GM21717 (cell line): ENCODE data around the gene MGAT2.
A peak's percentile ranks its signal among the peaks of the same experiment; 100 is the strongest.
"Not testable (repeated sequence)": the region's sequence is repeated elsewhere in the genome, so short reads cannot be mapped to it uniquely, and the experiment has no call there.

Source experiments
- ATAC-seq: cut with Tn5 transposase; IDR thresholded peaks from one replicate; pipeline ENCODE4 v1.9.1; 2021; ENCODE audit warnings: mild to moderate bottlenecking, moderate library complexity; ENCODE audit not compliant: unreplicated experiment

Gene MGAT2

DNA sequence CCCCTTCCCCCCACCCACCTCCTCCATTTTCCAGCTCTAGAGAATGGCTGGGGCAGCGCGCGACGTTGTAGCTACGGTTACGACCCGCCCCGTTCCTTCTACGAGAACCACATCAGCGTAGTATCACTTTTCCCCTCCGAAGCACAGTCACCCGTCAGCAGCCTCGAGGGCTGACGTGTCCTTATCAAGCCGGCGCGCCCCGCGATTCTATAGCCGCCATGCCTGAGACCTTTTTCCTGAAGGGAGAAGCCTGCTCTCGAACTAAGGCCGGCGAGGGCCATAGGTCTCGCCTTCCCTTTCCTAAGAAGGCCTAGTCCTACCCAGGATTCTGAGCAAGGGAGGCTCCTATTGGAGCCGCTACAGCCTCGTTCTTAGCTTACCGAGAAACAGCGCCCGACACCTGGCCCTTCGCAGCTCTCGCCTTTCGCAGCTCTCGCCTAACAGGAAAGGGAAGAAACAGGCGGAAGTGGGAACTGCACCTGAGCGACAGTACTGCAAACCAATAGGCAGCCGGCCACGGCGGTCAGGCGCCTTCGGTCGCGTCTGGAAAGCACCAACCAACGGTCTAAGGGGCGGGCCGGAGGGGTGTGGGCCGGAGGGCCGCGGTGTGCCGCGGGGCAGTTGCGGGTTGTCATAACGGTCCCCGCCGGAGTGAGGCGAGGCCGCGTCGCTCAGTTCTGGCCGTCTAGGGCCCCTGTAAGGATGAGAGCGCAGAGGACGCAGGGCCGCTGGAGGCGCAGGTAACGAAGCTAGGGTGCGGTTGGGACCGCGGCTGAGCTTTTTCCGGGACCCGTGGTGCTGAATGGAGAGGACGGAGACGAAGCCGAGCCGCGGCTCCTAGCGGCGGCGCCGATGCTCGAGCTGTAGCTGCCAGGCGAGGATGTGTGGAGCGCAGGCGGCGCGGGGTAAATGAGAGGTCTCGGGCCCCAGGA, at the start of gene MGAT2, which contains the start of gene RPL36AL:
MGAT2 (plus strand) TSS at position 618 of the 932 bp plus-strand sequence. CDS start 470 bp downstream, outside the sequence.
RPL36AL (minus strand) TSS at position 445 of the 932 bp plus-strand sequence. CDS start 1,522 bp downstream, outside the sequence.
- ATAC-seq, result peak; percentile 93

DNA sequence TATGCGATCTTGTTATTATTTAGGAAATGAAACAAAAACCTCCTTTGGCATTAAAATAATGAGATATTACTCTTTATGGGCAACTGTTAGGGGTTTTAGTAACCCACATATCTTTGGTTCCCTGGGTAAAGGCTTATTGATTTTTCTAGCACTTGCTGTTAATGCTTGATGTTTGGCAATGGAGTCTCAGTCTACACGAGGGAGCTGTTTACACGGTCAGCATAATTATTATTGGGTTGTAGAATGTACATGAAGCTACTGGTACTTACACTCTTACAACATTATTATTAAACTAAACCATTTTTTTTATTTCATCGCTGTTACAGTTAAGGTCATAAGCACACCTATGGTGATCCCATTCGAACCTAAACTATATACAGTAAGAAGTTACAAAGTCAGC, 46.6 kb upstream of the MGAT2 start:
- ATAC-seq, result no peak

DNA sequence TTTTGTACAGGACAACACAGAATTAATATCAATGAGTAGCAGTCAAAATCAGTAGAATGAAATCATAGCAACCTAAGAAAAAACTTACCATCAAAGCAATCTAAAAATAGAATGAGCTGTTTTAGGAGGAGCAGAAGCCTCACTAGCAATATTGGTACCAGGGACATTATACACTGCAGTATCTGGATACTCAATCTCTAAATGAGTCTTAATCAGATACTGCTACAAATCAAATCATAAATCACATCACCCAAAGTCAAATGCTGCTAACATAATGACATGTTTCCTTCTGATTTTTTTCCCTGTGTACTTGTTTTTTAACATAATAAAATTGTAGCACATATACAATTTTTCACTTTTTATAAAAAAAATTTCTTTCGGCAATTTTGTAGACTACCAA, 42.5 kb upstream of the MGAT2 start:
- no peak for ATAC-seq

DNA sequence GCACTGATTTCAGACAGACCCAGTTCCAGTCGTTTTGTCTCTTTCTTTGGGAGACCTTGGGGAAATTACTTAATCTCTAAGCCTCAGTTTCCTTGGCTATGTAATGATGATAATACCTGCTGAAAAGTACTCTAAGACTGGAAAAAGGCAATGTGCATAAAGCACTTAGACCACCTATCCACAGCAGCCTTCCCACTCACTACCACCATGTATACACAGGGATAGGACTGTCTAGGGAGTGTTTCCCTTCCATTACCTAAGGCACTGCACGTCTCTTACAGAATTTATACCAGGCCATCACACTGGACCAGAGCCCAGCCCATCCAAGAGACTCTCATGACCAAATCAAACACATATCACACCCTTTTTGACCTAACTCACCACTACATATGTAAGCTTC, 40.8 kb upstream of the MGAT2 start:
- ATAC-seq, result no peak

DNA sequence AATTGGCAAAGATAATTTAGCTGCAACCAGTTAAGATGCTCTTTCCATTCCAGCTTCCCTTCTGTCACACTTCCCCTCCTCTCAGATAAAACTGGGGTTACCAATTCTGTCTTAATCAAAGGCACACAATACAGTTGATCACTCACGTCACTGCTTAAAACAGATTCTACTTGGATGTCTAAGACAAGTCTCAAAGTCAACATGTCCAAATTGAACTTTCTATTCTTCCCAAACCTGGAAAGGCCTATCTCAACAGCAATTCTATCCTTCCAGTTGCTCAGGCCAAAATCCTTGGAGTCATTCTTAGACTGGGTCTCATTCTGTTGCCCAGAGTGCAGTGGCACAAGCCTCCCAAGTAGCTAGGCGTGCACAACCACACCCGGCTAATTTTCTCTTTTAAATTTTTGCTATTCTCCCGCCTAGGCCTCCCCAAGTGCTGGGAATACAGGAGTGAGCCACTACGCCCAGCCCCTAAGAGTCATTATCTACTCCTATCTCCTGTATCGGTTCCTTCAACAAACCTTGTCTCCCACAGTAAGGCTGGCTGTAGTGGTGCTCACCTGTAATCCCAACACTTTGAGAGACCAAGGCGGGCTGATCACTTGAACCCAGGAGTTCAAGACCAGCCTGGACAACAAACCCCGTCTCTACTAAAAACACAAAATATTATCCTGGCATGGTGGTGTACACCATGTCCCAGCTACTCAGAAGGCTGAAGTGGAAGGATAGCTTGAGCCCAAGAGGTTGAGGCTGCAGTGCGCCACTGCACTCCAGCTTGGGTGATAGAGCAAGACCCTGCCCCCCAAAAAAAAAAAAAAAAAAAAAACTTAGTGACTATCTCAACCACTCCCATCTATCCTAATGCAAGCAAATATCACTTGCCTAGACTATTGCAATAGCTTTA, 39.1 kb upstream of the MGAT2 start:
- ATAC-seq, result no peak

DNA sequence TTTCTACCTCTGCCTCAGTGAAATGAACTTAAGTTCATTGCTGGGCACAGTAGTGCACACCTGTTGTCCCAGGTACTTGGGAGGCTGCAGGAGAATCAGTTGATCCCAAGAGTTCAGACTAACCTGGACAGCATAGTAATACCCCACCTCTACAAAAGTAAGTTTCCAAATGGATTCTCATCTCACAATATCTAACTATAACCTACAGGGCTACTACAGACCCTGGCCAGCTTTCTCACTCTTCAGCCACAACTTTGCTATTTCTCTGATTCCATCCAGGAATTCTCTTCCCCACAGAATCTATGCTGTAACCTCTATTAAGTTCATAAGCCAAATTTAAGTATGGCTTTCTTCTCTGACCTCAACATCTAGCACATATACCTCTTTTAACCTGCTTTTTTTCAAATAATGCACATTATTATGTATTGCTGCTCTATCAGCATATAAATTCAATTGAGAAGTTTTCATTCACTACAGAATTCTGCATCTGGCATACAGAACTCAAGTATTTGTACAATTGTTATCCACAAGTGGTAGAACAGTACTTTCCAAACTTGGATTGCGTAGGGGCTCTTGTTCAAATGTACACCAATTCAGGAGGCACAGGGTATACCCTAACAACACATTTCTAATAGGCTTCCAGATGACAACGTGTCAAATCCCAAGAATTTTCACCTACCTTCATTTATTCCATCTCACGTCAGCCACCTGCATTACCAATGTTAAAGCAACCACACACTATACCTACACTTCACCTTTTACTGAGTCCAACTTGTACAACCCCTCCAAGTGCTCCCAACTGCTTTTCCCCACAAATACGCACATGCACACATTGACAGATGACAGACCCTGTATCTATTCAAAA, 38.3 kb upstream of the MGAT2 start:
- no peak for ATAC-seq

DNA sequence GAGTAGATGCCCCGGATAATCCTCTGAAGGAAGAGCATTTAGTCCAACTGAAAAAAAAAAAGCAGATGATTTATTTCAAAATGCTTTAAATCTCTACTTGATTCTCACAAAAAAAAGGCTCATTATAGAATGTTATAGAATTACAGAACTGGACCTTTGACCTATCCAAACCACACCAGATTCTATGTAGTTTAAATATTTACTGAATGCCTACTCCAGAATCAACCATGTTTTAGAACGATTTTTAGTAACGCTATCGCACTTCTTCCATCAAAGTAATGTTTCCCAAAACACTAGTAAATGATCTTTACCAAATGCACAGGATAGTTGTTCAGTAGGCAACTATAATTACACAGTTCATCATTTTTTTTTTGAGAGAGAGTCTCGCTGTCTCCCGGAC, 37.0 kb upstream of the MGAT2 start:
- ATAC-seq, result no peak

DNA sequence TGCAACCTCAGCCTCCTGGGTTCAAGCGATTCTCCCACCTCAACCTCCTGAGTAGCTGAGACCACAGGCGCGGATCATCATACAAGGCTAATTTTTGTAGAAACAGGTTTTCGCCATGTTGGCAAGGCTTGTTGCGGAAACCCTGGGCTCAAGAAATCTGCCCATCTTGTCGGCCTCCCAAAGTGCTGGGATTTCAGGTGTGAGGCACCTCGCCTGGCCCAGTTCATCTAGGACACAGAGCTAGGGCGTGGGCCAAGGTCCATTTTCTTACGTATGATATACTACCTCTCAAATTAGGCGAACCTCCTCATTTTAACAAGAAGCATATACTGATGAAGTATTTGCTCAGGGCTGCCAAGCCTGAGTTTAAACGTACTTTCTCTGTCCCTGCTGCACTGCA, 36.5 kb upstream of the MGAT2 start:
- ATAC-seq, result no peak

DNA sequence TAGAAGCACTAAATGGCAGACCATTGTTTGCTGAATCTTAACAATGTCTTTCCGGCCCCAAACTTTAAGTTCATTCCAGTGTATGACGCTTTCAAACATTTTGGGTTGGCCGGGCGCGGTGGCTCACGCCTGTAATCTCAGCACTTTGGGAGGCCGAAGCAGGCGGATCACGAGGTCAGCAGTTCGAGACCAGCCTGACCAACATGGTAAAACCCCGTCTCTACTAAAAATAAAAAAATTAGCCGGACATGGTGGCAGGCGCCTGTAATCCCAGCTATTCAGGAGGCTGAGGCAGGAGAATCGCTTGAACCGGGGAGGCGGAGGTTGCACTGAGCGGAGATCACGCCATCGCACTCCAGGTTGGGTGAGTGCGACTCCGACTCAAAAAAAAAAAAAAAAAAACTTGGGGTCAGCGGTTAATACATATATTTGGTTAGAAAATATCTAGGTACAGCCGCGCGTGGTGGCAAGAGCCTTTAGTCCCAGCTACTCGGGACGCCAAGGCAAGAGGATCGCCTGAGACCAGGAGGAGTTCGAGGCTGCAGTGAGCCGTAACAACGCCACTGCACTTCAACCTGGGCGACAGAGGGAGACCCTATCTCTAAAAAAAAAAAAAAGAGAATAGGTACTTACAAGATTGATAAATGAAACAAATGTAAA, 35.5 kb upstream of the MGAT2 start:
- not testable (repeated sequence) for ATAC-seq

DNA sequence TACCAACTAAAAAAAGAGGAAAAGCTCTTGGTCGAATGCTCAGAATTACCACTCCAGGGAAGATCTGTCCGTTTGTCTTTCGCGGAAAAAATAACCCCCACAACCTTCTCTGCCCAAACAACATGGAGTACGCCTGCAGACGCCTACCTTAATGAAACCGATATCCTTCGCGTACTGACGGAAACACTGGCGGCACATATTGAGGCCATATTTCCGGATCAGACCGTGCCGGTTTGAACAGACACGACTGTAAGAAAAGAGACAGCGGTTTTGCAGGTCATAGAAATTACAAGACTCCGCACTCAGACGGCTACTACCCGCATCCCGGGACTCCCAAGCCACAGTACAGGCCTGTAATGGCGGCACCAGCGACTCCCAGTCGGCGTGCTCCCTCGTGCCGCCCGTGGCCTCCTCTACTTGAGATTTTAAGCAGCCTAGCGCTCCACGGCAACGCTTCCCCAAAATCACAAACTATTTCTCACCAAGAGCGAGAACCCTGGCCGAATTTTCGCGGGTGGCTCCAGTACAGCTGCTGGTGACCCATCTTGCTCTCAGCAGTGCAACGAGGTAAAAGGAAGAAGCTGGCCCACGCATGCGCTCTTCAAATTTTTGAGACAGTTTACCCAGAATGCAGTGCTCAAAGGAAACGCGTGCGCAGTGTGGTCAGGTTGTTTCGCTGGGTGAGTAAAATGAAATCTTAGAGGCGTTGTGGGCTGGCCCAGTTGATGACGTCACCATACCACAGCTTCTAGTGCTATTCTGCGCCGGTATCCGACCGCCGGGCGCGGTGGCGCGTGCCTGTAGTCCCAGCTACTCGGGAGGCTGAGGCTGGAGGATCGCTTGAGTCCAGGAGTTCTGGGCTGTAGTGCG, 34.6 kb upstream of the MGAT2 start, which contains the start of gene RPS29:
RPS29 (minus strand) TSS at position 578 of the 870 bp plus-strand sequence; CDS start at position 544, 34 bp downstream.
- ATAC-seq, result peak; percentile 90

DNA sequence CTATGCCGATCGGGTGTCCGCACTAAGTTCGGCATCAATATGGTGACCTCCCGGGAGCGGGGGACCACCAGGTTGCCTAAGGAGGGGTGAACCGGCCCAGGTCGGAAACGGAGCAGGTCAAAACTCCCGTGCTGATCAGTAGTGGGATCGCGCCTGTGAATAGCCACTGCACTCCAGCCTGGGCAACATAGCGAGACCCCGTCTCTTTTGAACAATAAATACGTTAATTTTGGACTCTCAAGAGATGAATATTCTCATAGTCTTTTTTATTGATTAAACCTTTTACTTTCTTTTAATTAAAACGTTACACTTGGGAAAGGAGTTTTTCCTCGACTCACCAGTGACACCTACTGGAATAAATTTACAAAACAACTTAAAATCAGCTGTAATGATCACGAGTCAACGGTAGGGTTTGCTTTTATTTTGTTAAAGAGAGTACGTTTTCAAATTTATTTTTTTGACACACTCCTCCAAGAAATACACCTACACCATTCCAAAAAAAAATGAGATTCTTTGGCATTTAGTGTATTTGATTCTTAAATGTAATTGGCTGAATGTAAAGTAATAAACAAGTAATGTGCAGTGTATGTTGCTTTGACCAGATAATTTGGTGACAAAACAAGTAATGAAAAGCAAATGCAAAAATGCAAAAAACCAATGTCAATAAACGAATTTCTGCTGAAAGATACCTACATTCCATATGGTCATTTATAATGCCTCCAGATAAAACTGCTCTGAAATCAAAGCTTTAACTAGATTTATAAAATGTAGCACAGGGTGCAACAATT, 33.7 kb upstream of the MGAT2 start:
- peak; percentile 25 for ATAC-seq

DNA sequence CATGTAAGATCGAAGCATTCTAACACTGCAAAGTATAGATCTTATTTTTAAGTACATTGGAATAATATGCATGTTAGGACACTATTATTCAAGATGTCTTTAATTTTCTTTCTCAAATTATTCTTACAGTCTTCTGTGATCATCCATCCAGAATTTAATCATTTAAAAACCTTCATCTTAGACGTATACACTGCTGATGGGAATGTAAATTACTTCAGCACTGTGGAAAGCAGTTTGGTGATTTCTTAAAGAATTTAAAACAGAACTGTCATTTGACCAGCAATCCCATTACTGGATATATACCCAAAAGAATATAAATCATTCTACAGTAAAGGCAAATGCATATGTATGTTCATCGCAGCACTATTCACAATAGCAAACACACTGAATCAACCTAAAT, 31.2 kb upstream of the MGAT2 start:
- no peak for ATAC-seq

DNA sequence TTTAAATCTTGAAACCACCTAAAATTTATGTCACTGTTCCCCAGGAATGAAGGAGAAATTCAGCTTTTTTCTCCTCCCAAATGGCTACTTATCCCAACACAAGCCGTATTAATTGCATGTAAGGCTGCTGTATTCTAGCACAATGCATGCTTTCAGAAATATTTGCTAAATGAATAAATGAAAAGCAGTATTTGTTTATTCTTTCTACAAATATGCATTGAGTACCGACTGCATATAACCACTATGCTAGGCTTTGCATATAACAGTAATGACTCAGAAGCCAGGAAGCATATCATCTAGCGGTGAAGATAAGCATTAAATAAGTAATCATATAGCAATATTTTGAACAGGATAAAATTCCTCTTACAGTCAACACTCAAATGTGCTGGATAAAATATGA, 27.6 kb upstream of the MGAT2 start:
- ATAC-seq, result no peak

DNA sequence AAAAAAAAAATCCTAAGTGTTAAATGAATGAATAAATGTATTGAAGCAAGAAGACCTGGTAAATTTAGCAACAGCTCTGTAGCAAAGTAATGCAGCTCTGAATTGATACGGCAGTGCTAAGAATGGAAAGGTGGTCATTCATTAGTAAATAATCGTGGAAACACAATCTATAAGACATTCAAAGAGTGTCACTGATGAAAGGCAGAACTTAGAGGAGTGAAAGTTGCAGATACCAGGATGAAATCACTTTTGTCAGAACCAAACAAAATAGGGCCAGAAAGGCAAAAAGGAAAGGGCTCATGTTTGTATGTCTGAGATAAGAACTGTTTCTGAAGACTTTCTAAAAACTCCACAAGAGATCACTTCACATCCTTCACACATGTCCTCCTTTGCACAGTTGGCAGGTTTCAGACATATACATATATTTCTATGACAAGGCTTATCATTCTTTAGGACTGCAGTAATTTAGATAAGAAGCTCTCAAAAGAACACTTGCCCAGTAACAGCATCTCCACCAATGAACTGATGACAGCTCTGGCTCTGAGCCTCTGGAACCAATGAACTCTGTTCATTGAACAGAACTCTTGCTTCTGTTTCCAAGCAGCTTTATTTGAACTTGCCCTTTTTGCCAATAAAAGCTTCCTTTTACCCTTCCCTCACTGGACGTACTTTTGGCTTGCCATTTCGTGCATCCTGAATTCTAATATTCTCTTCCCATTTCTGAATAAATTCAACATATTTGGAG, 26.1 kb upstream of the MGAT2 start:
- ATAC-seq, result peak; percentile 25

DNA sequence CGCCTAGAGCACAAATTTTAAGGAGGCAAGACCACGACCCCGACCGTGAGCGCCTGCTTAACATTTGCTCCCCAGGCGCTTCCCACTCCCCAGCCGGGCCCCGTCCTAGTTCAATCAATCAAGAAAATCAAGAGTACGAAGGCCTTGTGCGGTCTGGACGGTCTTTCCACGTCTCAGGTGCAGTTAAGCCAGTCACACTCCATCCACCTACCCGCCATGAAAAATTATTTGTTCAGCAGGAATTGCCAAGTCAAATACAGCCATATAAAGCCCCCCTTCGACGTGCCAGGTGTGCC, 22.5 kb upstream of the MGAT2 start:
- no peak for ATAC-seq

DNA sequence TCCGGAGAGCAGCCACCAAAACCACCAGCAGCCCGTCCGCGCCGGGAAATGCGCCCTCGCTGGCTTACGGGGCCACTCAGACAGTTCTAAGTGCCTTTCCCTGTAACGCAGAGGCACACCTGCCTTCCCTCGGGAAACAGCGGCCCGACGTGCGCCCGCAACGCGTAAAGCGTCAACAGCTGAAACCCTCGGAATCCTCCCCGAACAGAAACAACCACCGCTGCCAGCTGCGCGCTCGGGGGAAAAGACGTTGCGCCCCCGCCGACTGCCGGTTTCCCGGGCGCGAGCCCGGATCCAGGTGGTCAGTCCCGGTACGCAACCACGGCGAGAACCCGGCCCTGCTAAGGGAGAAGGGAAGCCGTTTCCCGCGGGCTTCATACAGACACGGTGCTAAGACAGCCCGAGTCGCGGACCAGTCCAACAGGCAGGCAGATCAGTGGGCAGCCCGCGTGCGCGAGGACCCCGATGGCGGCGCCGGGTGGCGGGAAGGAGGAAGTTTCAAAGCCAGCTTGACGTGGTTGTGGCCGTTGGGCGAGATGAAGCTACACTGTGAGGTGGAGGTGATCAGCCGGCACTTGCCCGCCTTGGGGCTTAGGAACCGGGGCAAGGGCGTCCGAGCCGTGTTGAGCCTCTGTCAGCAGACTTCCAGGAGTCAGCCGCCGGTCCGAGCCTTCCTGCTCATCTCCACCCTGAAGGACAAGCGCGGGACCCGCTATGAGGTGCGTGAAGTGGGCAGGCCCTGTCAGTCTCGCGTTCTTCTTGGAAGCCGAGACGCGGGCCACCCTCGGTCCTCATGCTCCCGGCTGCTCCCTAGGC, 21.9 kb upstream of the MGAT2 start, which contains the start of gene LRR1:
LRR1 (plus strand) TSS at position 456 of the 816 bp plus-strand sequence; CDS start at position 537, 81 bp downstream.
- peak; percentile 33 for ATAC-seq

DNA sequence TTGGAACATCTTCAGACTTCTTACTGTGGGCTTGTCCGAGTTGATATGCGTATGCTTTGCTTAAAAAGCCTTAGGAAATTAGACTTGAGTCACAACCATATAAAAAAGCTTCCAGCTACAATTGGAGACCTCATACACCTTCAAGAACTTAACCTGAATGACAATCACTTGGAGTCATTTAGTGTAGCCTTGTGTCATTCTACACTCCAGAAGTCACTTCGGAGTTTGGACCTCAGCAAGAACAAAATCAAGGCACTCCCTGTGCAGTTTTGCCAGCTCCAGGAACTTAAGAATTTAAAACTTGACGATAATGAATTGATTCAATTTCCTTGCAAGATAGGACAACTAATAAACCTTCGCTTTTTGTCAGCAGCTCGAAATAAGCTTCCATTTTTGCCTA, 13.0 kb upstream of the MGAT2 start:
- no peak for ATAC-seq
